MM.1S (cell line): Measurements from ENCODE around the gene ARHGAP26.

Source experiments
- DNase-seq: peaks from one replicate; pipeline ENCODE4 v3.0.0-alpha.2; 2015
- H2AFZ ChIP-seq: fragments of 300-600 bp; sonication (generic); 2 replicates; pipeline ENCODE4 v1.6.0; 2016; ENCODE audit warnings: antibody characterized with exemption, low read length
- H3F3A ChIP-seq: fragments of 300-600 bp; sonication (generic); 2 replicates; pipeline ENCODE4 v1.6.1; 2016; ENCODE audit warnings: mild to moderate bottlenecking, antibody characterized with exemption, low read length, moderate library complexity, mixed read lengths; ENCODE audit not compliant: insufficient read depth
- H3K27ac ChIP-seq: fragments of 300-600 bp; sonication (generic); 2 replicates; pipeline ENCODE4 v1.5.1; 2016; ENCODE audit warnings: mild to moderate bottlenecking, low read length
- H3K27me3 ChIP-seq: fragments of 300-600 bp; sonication (generic); replicated peaks from 2 replicates; pipeline ENCODE4 v1.6.0; 2016; ENCODE audit warnings: low read length; ENCODE audit not compliant: insufficient read depth
- H3K36me3 ChIP-seq: fragments of 300-600 bp; sonication (generic); replicated peaks from 2 replicates; pipeline ENCODE4 v1.6.1; 2016; ENCODE audit warnings: mild to moderate bottlenecking, low read length, mixed read lengths; ENCODE audit not compliant: insufficient read depth
- H3K4me1 ChIP-seq: fragments of 300-600 bp; sonication (generic); 2 replicates; pipeline ENCODE4 v1.6.1; 2016; ENCODE audit warnings: low read length, mixed read lengths
- H3K4me2 ChIP-seq: fragments of 300-600 bp; sonication (generic); 2 replicates; pipeline ENCODE4 v1.6.0; 2016; ENCODE audit warnings: low read depth, low read length
- H3K4me3 ChIP-seq: fragments of 300-600 bp; sonication (generic); 2 replicates; pipeline ENCODE4 v1.5.1; 2016; ENCODE audit warnings: low read length, mixed read lengths
- H3K79me2 ChIP-seq: fragments of 300-600 bp; sonication (generic); 2 replicates; pipeline ENCODE4 v1.6.1; 2016; ENCODE audit warnings: mixed run types, low read length, mixed read lengths
- H3K9ac ChIP-seq: fragments of 300-600 bp; sonication (generic); 2 replicates; pipeline ENCODE4 v1.6.1; 2016; ENCODE audit warnings: low read length, mixed read lengths
- H3K9me2 ChIP-seq: fragments of 300-600 bp; sonication (generic); replicated peaks from 2 replicates; pipeline ENCODE4 v1.6.1; 2016; ENCODE audit warnings: mild to moderate bottlenecking, low read length, mixed read lengths; ENCODE audit not compliant: insufficient read depth
- H3K9me3 ChIP-seq: fragments of 300-600 bp; sonication (generic); replicated peaks from 2 replicates; pipeline ENCODE4 v1.6.1; 2016; ENCODE audit warnings: mild to moderate bottlenecking, low read length, mixed read lengths; ENCODE audit not compliant: insufficient read depth
- H4K20me1 ChIP-seq: fragments of 300-600 bp; sonication (generic); 2 replicates; pipeline ENCODE4 v1.6.1; 2016; ENCODE audit warnings: mild to moderate bottlenecking, low read length, moderate library complexity, mixed read lengths; ENCODE audit not compliant: insufficient read depth
- EZH2 ChIP-seq: fragments of 300-600 bp; sonication (generic); optimal IDR thresholded peaks from 2 replicates; pipeline ENCODE3; 2017; ENCODE audit warnings: low read depth, mild to moderate bottlenecking, antibody characterized with exemption, low read length, mixed read lengths
- EZH2phosphoT487 ChIP-seq: fragments of 300-600 bp; sonication (generic); IDR thresholded peaks from 2 replicates; pipeline ENCODE4 v1.6.1; 2018; ENCODE audit warnings: antibody characterized with exemption, low read length
- TF ChIP-seq, protein P1 (sequence below): fragments of 300-600 bp; sonication (generic); IDR thresholded peaks from 2 replicates; pipeline ENCODE4 v1.5.1; 2016; ENCODE audit warnings: antibody characterized with exemption, low read length, mixed read lengths

The ARHGAP26 gene

DNA sequence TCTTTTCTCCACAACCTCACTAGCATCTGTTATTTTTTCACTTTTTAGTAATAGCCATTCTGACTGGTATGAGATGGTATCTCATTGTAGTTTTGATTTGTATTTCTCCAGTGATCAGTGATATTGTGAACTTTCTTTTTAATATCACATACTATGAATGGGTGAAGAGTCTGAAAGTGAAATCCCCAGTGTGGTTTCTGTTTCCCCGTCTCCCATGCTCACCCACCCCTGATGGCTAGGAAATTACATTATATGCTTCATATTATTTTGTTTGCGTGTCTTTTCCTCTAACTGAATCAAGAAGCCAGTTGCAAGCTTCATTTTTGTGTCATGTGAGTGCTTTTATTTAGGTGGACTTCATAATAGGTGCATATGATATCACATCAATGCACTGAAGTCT lies 171.1 kb downstream of the ARHGAP26 start:
- no peaks in the 10 kb centered on the region for H3F3A ChIP-seq
- H3K79me2 ChIP-seq: no peaks in the 10 kb centered on the region
- H3K4me2 ChIP-seq: no peak overlapping the region
- no peak overlapping the region for H3K27ac ChIP-seq
- TF ChIP-seq EZH2: no peak
- no peak for TF ChIP-seq EZH2phosphoT487
- TF ChIP-seq, protein P1, sequence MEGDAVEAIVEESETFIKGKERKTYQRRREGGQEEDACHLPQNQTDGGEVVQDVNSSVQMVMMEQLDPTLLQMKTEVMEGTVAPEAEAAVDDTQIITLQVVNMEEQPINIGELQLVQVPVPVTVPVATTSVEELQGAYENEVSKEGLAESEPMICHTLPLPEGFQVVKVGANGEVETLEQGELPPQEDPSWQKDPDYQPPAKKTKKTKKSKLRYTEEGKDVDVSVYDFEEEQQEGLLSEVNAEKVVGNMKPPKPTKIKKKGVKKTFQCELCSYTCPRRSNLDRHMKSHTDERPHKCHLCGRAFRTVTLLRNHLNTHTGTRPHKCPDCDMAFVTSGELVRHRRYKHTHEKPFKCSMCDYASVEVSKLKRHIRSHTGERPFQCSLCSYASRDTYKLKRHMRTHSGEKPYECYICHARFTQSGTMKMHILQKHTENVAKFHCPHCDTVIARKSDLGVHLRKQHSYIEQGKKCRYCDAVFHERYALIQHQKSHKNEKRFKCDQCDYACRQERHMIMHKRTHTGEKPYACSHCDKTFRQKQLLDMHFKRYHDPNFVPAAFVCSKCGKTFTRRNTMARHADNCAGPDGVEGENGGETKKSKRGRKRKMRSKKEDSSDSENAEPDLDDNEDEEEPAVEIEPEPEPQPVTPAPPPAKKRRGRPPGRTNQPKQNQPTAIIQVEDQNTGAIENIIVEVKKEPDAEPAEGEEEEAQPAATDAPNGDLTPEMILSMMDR: no peak
- no peaks in the 10 kb centered on the region for H3K27me3 ChIP-seq
- H3K9ac ChIP-seq: no peak overlapping the region
- H4K20me1 ChIP-seq: no peaks in the 10 kb centered on the region
- no peaks in the 10 kb centered on the region for H3K9me2 ChIP-seq
- no peak overlapping the region for H3K4me3 ChIP-seq
- H3K9me3 ChIP-seq: no peaks in the 10 kb centered on the region
- no peaks in the 10 kb centered on the region for H3K36me3 ChIP-seq
- peaks cover 5% of the 10 kb centered on the region for H3K4me1 ChIP-seq
- H2AFZ ChIP-seq: no peak overlapping the region
- no peak for DNase-seq

DNA sequence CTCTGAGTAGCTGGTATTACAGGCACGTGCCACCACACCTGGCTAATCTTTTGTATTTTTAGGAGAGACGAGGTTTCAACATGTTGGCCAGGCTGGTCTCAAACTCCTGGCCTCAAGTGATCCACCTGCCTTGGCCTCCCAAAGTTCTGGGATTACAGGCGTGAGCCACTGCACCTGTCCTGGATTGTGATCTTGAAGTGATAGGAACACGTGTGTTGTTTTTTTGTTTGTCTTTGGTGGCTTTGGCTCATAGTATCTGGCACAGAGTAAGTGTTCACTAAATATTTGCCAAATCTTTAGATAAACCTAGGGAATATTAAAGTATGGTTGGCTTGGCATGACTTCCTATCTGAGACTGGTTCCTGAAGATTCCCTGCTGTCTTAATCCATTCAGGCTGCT lies 172.7 kb downstream of the ARHGAP26 start:
- Histone ChIP-seq H3K9ac (no peak overlapping the region), H4K20me1 (no peaks in the 10 kb centered on the region), H3K36me3 (no peaks in the 10 kb centered on the region), H3K4me3 (no peak overlapping the region), H3F3A (no peaks in the 10 kb centered on the region), H3K27me3 (no peaks in the 10 kb centered on the region), H3K9me3 (no peaks in the 10 kb centered on the region), H3K27ac (no peak overlapping the region), H3K4me2 (no peak overlapping the region), H3K9me2 (no peaks in the 10 kb centered on the region), H3K4me1 (peaks cover 15% of the 10 kb centered on the region), H3K79me2 (no peaks in the 10 kb centered on the region), H2AFZ (no peak overlapping the region)
- no peak for DNase-seq
- no peak for TF ChIP-seq EZH2
- TF ChIP-seq, protein P1: no peak
- TF ChIP-seq EZH2phosphoT487: no peak

DNA sequence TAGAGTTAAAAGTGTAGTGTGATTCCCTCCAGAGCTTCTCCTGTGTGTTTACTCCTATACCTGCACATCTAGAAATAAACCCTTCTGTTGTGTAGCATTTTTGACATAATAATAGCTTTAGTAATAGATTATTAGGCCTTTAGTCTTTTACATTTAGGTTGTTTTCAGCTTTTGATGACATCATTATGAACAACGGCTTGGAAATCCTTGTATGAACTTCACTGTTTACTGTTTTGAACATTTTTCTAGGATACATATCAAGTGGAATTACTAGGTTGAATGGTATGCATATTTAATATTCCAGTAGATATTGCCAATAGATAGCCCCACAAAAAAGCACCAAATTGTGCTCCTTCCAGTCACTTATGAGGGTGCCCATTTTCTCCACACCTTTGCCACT lies 174.0 kb downstream of the ARHGAP26 start:
- no peak overlapping the region for H3K27ac ChIP-seq
- H3K9me2 ChIP-seq: no peaks in the 10 kb centered on the region
- H2AFZ ChIP-seq: no peak overlapping the region
- H4K20me1 ChIP-seq: no peaks in the 10 kb centered on the region
- H3F3A ChIP-seq: no peaks in the 10 kb centered on the region
- DNase-seq: no peak
- H3K4me1 ChIP-seq: peaks cover 15% of the 10 kb centered on the region
- no peaks in the 10 kb centered on the region for H3K36me3 ChIP-seq
- no peaks in the 10 kb centered on the region for H3K79me2 ChIP-seq
- H3K4me2 ChIP-seq: no peak overlapping the region
- H3K27me3 ChIP-seq: no peaks in the 10 kb centered on the region
- no peaks in the 10 kb centered on the region for H3K9me3 ChIP-seq
- H3K4me3 ChIP-seq: no peak overlapping the region
- no peak overlapping the region for H3K9ac ChIP-seq
- TF ChIP-seq, protein P1: no peak
- TF ChIP-seq EZH2: no peak
- no peak for TF ChIP-seq EZH2phosphoT487

DNA sequence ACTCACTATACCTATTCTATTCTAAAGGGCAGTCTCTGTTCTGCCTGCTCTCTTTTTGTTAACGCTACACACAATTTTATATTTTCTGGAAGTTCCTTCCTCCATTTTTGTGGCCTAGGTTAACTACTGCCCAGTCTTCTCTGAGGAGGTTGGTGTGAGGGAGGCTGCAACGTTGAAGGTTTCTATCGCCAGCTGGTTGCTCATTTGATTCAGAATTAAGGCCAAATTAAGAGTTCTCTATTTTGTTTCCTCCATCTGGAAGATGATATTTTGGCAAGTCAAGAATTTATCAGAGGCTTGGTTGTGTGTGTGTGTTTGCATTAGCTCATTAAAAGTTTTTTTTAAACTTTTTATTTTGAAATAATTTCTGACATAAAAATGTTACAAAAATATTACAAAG lies 175.1 kb downstream of the ARHGAP26 start:
- Histone ChIP-seq H3K9ac (no peak overlapping the region), H3K36me3 (no peaks in the 10 kb centered on the region), H3K4me2 (no peak overlapping the region), H3K27me3 (no peaks in the 10 kb centered on the region), H3K4me1 (peaks cover 15% of the 10 kb centered on the region), H3F3A (no peaks in the 10 kb centered on the region), H3K4me3 (no peak overlapping the region), H3K79me2 (no peaks in the 10 kb centered on the region), H3K27ac (no peak overlapping the region), H4K20me1 (no peaks in the 10 kb centered on the region), H2AFZ (no peak overlapping the region), H3K9me3 (no peaks in the 10 kb centered on the region), H3K9me2 (no peaks in the 10 kb centered on the region)
- DNase-seq: no peak
- TF ChIP-seq EZH2phosphoT487 (no peak), EZH2 (no peak)
- TF ChIP-seq, protein P1: no peak
